Middle frontal gyrus (tissue), 1 donor: ENCODE data around the gene INO80B.
A peak's percentile ranks its signal among the peaks of the same experiment; 100 is the strongest.
"Not testable (repeated sequence)": the region's sequence is repeated elsewhere in the genome, so short reads cannot be mapped to it uniquely, and the experiment has no call there.

Experiments
- DNase-seq: peaks from one replicate; pipeline ENCODE4 v3.0.0-alpha.2; 2015; ENCODE audit warnings: low spot score; ENCODE audit errors: extremely low spot score

Gene INO80B

GRCh38 chr2:74474899-74475298 lies 20.0 kb downstream of the INO80B start:
- no peak for DNase-seq

- no peak for DNase-seq
Observed at GRCh38 chr2:74481431-74481830, 26.5 kb downstream of the INO80B start.

GRCh38 chr2:74481961-74482800 lies 27.3 kb downstream of the INO80B start:
- peak; percentile 16 for DNase-seq

GRCh38 chr2:74482801-74483674 lies 28.2 kb downstream of the INO80B start, which contains the start of the genes CCDC142 and TTC31:
TSS of gene CCDC142 (minus strand) at chr2:74482998. CDS start at chr2:74482837, 161 bp downstream.
TSS of gene TTC31 (plus strand) at chr2:74483081. CDS start at chr2:74483096, 15 bp downstream.
- peak; percentile 94 for DNase-seq

GRCh38 chr2:74483675-74484164 lies 28.8 kb downstream of the INO80B start:
- DNase-seq: not testable (repeated sequence)

GRCh38 chr2:74486141-74486540 lies 31.3 kb downstream of the INO80B start:
- DNase-seq: no peak

GRCh38 chr2:74488643-74489481 lies 34.0 kb downstream of the INO80B start:
- DNase-seq: no peak

- no peak for DNase-seq
Observed at GRCh38 chr2:74489906-74490305, 35.0 kb downstream of the INO80B start.

- DNase-seq: no peak
Observed at GRCh38 chr2:74491648-74492544, 37.0 kb downstream of the INO80B start.

GRCh38 chr2:74493546-74493945 lies 38.7 kb downstream of the INO80B start:
- no peak for DNase-seq

- DNase-seq: no peak
Observed at GRCh38 chr2:74495440-74495839, 40.6 kb downstream of the INO80B start.

GRCh38 chr2:74496997-74497776 lies 42.3 kb downstream of the INO80B start:
- no peak for DNase-seq

- DNase-seq: no peak
Observed at GRCh38 chr2:74497777-74498499, 43.1 kb downstream of the INO80B start.

- no peak for DNase-seq
Observed at GRCh38 chr2:74498500-74499266, 43.8 kb downstream of the INO80B start.

- DNase-seq: no peak
Observed at GRCh38 chr2:74499267-74499939, 44.5 kb downstream of the INO80B start, which contains the start of gene LBX2. TSS of gene LBX2 (minus strand) at chr2:74499603. CDS start at chr2:74499537, 66 bp downstream.

GRCh38 chr2:74499940-74500577 lies 45.2 kb downstream of the INO80B start:
- no peak for DNase-seq

GRCh38 chr2:74500578-74500946 lies 45.7 kb downstream of the INO80B start:
- no peak for DNase-seq
